NCI-H2227 treated with DMSO at 0.1 percent for 48 hours (cell line): ENCODE measurements around the gene EIF2S2.

ENCODE experiments used
- DNase-seq: peaks from one replicate; lab custom pipeline; 2025; lab: John Stamatoyannopoulos, UW

The EIF2S2 gene

GRCh38 chr20:34120213-34120612 is 8.2 kb upstream of the EIF2S2 start:
- no peak for DNase-seq

- no peak for DNase-seq
These were observed 3.2 kb upstream of the EIF2S2 start for GRCh38 chr20:34115232-34115631.

- DNase-seq = no peak
These were observed 2.8 kb upstream of the EIF2S2 start for GRCh38 chr20:34114809-34115208.

- peak; percentile 80 for DNase-seq
These were observed 608 bp upstream of the EIF2S2 start for GRCh38 chr20:34112600-34113101.

GRCh38 chr20:34110745-34111641 is 1.1 kb downstream of the EIF2S2 start:
- peak; percentile 37 for DNase-seq

GRCh38 chr20:34110025-34110744 is 1.9 kb downstream of the EIF2S2 start:
- DNase-seq = no peak

GRCh38 chr20:34109442-34109841 is 2.6 kb downstream of the EIF2S2 start:
- no peak for DNase-seq

- DNase-seq = no peak
These were observed 3.3 kb downstream of the EIF2S2 start for GRCh38 chr20:34108616-34109174.

GRCh38 chr20:34105978-34106675 is 5.9 kb downstream of the EIF2S2 start:
- no peak for DNase-seq

- no peak for DNase-seq
These were observed 8.0 kb downstream of the EIF2S2 start for GRCh38 chr20:34104059-34104458.

GRCh38 chr20:34102342-34102741 is 9.7 kb downstream of the EIF2S2 start:
- DNase-seq = no peak

- no peak for DNase-seq
These were observed 11.5 kb downstream of the EIF2S2 start for GRCh38 chr20:34100576-34100975.

- DNase-seq = no peak
These were observed 12.4 kb downstream of the EIF2S2 start for GRCh38 chr20:34099675-34100074.

GRCh38 chr20:34098570-34098969 is 13.5 kb downstream of the EIF2S2 start:
- DNase-seq = no peak

- no peak for DNase-seq
These were observed 15.2 kb downstream of the EIF2S2 start for GRCh38 chr20:34096699-34097444.

- no peak for DNase-seq
These were observed 16.2 kb downstream of the EIF2S2 start for GRCh38 chr20:34095825-34096224.

- no peak for DNase-seq
These were observed 18.1 kb downstream of the EIF2S2 start for GRCh38 chr20:34093895-34094294.

GRCh38 chr20:34091637-34092200 is 20.3 kb downstream of the EIF2S2 start:
- DNase-seq = no peak

- no peak for DNase-seq
These were observed 21.4 kb downstream of the EIF2S2 start for GRCh38 chr20:34090645-34091044.

GRCh38 chr20:34089655-34090345 is 22.2 kb downstream of the EIF2S2 start:
- DNase-seq = no peak

GRCh38 chr20:34089175-34089479 is 22.9 kb downstream of the EIF2S2 start:
- no peak for DNase-seq
